ENCODE data around the gene CD46.
"Not testable (repeated sequence)": the region's sequence is repeated elsewhere in the genome, so short reads cannot be mapped to it uniquely, and the experiment has no call there.

CD46 gene

DNA sequence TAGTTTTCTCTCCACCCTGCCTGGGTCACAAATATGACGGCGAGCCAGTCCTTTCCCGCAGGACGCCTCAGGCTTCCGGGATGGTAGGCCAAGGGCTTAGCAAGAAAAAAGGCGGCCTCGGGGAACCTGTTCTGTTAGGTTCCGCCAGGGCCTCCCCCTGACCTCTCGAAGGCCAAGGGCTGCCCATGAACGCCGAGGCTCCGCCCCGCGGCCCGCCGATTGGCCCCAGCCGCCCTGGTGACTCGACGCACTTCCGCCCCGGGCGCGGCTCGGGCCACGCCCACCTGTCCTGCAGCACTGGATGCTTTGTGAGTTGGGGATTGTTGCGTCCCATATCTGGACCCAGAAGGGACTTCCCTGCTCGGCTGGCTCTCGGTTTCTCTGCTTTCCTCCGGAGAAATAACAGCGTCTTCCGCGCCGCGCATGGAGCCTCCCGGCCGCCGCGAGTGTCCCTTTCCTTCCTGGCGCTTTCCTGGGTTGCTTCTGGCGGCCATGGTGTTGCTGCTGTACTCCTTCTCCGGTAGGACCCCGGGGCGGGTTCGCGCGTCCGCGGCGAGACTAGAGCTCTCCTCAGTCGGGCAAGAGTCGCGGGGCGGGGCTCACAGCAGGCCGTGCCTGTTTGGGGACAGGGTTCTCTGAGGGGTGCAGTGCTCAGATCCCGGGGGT, at the start of gene CD46:
Gene CD46 (plus strand): TSS at position 265 of the 666 bp plus-strand sequence. CDS start 159 bp downstream, at position 424.
- TF ChIP-seq CTCF (IDR thresholded peaks at IDR 0.05; ENCODE audit: insufficient read depth, missing control alignments) = no peak
- peak; percentile 31 for DNase-seq (ENCODE audit: insufficient read length, low spot score)
- FAIRE-seq = no peak

DNA sequence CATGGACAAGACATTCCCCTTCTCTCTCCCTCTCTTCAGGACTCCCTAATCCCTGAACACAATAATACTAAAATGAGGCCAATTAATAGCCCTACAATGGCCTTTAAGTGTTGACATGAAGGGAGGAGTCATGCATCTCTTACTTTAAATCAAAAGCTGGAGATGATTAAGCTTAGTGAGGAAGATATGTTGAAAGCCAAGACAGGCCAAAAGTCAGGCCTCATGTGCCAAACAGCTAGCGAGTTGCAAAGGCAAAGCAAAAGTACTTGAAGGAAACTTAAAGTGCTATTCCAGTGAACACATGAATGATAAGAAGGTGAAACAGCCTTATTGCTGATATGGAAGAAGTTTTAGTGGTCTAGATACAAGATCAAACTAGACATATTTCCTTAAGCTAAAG, 49.5 kb upstream of the CD46 start:
- TF ChIP-seq CTCF (IDR thresholded peaks at IDR 0.05; ENCODE audit: insufficient read depth, missing control alignments) = no peak
- no peak for FAIRE-seq
- DNase-seq (ENCODE audit: insufficient read length, low spot score) = no peak

GRCh38 chr1:207703712-207704111, 48.1 kb upstream of the CD46 start:
- no peak for FAIRE-seq
- no peak for TF ChIP-seq CTCF (IDR thresholded peaks at IDR 0.05; ENCODE audit: insufficient read depth, missing control alignments)
- no peak for DNase-seq (ENCODE audit: insufficient read length, low spot score)

DNA sequence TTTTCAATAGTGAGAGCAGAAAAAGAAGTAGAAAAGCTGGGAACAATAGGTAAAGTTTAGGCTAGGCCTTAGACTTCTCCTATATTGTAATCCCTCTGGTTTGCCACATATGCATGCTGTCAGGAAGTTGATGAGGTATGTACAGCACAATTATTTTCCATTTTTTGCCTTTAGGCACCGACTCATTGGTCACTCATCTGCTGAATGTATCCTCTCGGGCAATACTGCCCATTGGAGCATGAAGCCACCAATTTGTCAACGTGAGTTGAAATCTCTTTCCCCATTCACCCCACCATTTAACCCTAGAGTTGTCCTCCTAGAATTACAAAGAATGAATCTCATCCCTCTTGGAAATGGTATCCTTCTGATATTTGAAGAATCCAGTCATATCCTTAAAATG, 43.9 kb upstream of the CD46 start:
- not testable (repeated sequence) for DNase-seq (ENCODE audit: insufficient read length, low spot score); FAIRE-seq

DNA sequence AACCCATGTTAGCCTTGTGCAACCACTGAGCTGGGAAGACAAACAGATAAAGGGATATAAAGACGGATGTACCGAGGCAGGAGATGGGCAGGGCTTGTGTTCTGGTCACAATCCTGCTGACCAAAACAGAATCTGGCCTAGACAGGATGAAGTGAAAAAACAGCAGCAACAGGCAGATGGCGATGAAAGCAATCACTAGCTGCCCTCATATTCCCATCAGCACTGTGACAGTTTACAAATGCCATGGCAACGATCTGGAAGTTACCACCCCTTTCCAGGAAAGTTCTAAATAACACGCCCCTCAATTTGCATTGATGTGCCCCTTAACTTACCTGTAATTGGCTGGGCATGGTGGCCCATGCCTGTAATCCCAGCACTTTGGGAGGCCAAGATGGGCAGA, 40.6 kb upstream of the CD46 start:
- TF ChIP-seq CTCF (IDR thresholded peaks at IDR 0.05; ENCODE audit: insufficient read depth, missing control alignments) = no peak
- no peak for FAIRE-seq
- DNase-seq (ENCODE audit: insufficient read length, low spot score) = no peak

GRCh38 chr1:207712701-207713100, 39.2 kb upstream of the CD46 start:
- DNase-seq (ENCODE audit: insufficient read length, low spot score); FAIRE-seq: not testable (repeated sequence)

- TF ChIP-seq CTCF (IDR thresholded peaks at IDR 0.05; ENCODE audit: insufficient read depth, missing control alignments) = no peak
- DNase-seq (ENCODE audit: insufficient read length, low spot score) (no peak), FAIRE-seq (no peak)
These were observed 38.3 kb upstream of the CD46 start for GRCh38 chr1:207713529-207713928.

- no peak for TF ChIP-seq CTCF (IDR thresholded peaks at IDR 0.05; ENCODE audit: insufficient read depth, missing control alignments)
- FAIRE-seq (no peak), DNase-seq (ENCODE audit: insufficient read length, low spot score) (no peak)
These were observed 32.6 kb upstream of the CD46 start for GRCh38 chr1:207719234-207719633.

GRCh38 chr1:207728200-207728858, 23.5 kb upstream of the CD46 start:
- not testable (repeated sequence) for DNase-seq (ENCODE audit: insufficient read length, low spot score); FAIRE-seq

DNA sequence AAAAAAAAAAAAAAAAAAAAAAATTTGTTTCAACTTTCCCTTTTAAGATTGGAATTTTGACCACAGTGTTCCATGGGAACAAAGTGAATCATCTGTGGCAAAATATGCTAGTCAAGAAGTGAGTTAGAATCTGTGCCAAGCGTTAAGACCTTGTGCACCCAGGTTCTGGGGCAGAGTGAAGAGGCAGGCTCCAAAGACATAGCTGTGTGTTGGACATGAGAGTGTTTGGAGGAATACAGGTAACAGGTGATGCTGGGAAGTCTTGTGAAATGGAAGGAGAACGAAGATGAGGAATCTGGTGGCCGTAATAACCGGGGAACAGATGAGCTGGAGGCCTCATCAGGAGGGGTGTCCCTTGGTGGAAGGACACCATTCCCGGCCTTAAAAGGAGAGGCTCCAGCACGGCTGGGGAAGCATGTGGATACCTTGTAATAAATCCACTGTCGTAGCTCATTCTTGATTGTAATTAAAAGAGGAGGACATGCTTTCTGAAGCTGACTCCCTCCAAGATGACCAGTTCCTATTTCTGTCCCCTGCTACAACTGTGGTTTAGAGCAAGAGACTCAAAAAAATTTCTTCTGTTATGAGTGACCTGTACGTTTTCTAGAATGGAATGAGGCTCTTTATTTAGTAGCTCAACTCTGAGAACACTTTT, 14.2 kb upstream of the CD46 start:
- not testable (repeated sequence) for FAIRE-seq

DNA sequence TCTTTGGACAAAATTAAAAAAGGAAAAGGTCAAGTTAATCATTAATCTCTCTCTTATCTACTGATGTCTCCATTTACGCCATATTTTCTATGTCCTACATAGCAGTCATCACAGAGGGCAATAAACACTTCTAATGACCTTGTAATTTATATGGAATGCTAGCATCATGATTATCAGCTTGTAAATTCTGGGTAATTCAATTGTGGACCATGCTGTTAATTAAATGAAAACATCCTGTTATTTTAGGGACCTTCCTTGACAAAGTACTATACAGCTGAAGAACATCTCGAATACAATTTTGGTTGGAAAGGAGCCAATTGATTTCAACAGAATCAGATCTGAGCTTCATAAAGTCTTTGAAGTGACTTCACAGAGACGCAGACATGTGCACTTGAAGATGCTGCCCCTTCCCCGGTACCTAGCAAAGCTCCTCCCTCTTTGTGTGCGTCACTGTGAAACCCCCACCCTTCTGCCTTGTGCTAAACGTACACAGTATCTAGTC, 13.6 kb upstream of the CD46 start:
- not testable (repeated sequence) for DNase-seq (ENCODE audit: insufficient read length, low spot score); FAIRE-seq

More for the DNA sequence above, 14.2 kb upstream of the CD46 start:
- DNase-seq (ENCODE audit: insufficient read length, low spot score) = not testable (repeated sequence)

All from D721Med (cell line).